Measurements from ENCODE around the gene HDGF. TPM values are rescaled to one million over a fixed set of nuclear protein-coding genes. Genes with fewer than 3 reads are reported as not detected.

Gene HDGF
- total RNA-seq, 1 experiment from 2014 or later = 325 TPM

DNA sequence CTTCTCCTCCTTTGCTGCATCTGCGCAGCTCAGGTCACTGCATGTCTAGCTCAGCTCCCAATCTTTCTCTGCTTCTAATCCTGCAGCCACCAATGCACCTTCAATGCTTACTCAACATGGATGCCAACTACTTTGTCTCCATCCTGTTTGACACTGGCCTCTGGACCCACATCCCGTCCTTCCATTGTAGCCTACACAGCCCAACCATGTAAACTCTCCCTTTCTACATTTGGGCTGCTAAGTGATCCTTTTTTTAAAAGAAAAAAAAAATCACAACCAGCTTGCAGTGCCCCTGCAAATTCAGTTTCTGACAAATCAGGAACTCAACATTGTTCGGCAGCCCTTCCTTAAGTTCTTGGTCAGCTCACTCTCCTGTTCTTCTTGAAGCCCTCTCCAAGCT lies 36.6 kb downstream of the HDGF start:
- H3K4me1 ChIP-seq (ENCODE audit: control insufficient read depth, insufficient read depth, low read length) = peaks cover 31% of the 10 kb centered on the region
- no peaks in the 10 kb centered on the region for H3K9me3 ChIP-seq (ENCODE audit: control insufficient read depth, insufficient read depth, low read depth, low read length)
- H3K27me3 ChIP-seq (ENCODE audit: control insufficient read depth, insufficient read depth, low read length) = no peaks in the 10 kb centered on the region
- ChIA-PET CTCF (interaction anchor here (0.6 to 4.0 kb wide), 2 partner anchors 25 to 1544 kb away, joined by 10 to 29 read pairs; no protein-coding TSS in a partner anchor), POLR2A (interaction anchor here (0.6 to 1.4 kb wide), 3 partner anchors 8 to 40 kb away, joined by 3 to 7 read pairs (median 6); partner anchors contain the start of gene CRABP2)
- BruUV-seq (replicated peaks) = no TSS peak
- H3K36me3 ChIP-seq (ENCODE audit: control insufficient read depth, insufficient read depth, low read length) = no peaks in the 10 kb centered on the region
- in situ Hi-C loops (cut with HindIII; ENCODE audit: low pct_unique_long_range_greater_than_20kb, low sequenced_read_pairs) (no loop called here), intact Hi-C loops (cut with micrococcal nuclease; ENCODE audit: unreplicated experiment) (no loop called here)
- DNase-seq (ENCODE audit: low read depth, low spot score) = no peak
- TF ChIP-seq TCF7L2 (IDR thresholded peaks at IDR 0.05; ENCODE audit: low read depth, low read length) = no peak
- TF ChIP-seq, protein P1, sequence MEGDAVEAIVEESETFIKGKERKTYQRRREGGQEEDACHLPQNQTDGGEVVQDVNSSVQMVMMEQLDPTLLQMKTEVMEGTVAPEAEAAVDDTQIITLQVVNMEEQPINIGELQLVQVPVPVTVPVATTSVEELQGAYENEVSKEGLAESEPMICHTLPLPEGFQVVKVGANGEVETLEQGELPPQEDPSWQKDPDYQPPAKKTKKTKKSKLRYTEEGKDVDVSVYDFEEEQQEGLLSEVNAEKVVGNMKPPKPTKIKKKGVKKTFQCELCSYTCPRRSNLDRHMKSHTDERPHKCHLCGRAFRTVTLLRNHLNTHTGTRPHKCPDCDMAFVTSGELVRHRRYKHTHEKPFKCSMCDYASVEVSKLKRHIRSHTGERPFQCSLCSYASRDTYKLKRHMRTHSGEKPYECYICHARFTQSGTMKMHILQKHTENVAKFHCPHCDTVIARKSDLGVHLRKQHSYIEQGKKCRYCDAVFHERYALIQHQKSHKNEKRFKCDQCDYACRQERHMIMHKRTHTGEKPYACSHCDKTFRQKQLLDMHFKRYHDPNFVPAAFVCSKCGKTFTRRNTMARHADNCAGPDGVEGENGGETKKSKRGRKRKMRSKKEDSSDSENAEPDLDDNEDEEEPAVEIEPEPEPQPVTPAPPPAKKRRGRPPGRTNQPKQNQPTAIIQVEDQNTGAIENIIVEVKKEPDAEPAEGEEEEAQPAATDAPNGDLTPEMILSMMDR (IDR thresholded peaks at IDR 0.05) = no peak
- no peak for TF ChIP-seq POLR2AphosphoS5 (IDR thresholded peaks at IDR 0.05; ENCODE audit: low read depth, low read length)
- TF ChIP-seq, protein P2, sequence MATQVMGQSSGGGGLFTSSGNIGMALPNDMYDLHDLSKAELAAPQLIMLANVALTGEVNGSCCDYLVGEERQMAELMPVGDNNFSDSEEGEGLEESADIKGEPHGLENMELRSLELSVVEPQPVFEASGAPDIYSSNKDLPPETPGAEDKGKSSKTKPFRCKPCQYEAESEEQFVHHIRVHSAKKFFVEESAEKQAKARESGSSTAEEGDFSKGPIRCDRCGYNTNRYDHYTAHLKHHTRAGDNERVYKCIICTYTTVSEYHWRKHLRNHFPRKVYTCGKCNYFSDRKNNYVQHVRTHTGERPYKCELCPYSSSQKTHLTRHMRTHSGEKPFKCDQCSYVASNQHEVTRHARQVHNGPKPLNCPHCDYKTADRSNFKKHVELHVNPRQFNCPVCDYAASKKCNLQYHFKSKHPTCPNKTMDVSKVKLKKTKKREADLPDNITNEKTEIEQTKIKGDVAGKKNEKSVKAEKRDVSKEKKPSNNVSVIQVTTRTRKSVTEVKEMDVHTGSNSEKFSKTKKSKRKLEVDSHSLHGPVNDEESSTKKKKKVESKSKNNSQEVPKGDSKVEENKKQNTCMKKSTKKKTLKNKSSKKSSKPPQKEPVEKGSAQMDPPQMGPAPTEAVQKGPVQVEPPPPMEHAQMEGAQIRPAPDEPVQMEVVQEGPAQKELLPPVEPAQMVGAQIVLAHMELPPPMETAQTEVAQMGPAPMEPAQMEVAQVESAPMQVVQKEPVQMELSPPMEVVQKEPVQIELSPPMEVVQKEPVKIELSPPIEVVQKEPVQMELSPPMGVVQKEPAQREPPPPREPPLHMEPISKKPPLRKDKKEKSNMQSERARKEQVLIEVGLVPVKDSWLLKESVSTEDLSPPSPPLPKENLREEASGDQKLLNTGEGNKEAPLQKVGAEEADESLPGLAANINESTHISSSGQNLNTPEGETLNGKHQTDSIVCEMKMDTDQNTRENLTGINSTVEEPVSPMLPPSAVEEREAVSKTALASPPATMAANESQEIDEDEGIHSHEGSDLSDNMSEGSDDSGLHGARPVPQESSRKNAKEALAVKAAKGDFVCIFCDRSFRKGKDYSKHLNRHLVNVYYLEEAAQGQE (IDR thresholded peaks at IDR 0.05; ENCODE audit: insufficient read depth in 1 of 2, low read depth in 2 of 2, low read length in 1 of 2) = no peak
- no peak for TF ChIP-seq SIN3A (IDR thresholded peaks at IDR 0.05; ENCODE audit: borderline replicate concordance, insufficient read depth, low read depth, low read length)
- no peak overlapping the region for H3K4me3 ChIP-seq (ENCODE audit: low read depth in 2 of 2, low read length in 2 of 2)
- no peak overlapping the region; the same call in 1 of the 2 replicates for H3K27ac ChIP-seq (ENCODE audit: low read length)
- no peak for ATAC-seq

DNA sequence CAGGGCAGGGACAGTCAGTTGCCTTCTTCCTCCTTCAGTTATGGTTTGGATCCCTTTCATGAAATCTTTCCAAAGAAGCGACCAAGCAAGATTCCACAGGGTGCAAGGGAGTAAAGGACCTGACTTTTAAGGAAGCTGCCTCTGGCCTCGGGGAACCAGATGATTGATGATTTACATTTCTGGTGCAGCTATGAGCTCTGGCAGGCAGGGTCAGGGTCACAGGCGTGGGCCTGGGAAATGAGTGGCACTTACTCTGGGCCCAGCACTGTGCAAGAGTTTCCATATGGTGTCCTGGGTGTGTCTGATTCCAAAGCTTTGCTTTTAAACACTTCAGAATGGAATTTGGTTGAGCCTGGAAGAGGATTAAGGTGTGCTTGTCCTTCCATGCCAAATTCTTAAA lies 38.8 kb downstream of the HDGF start:
- DNase-seq (ENCODE audit: low read depth, low spot score) = no peak
- intact Hi-C loops (cut with micrococcal nuclease; ENCODE audit: unreplicated experiment) = no loop called here

More for the DNA sequence above, 38.8 kb downstream of the HDGF start:
- Histone ChIP-seq H3K9me3 (ENCODE audit: control insufficient read depth, insufficient read depth, low read depth, low read length) (no peaks in the 10 kb centered on the region), H3K4me3 (ENCODE audit: low read depth in 2 of 2, low read length in 2 of 2) (no peak overlapping the region), H3K36me3 (ENCODE audit: control insufficient read depth, insufficient read depth, low read length) (no peaks in the 10 kb centered on the region), H3K27me3 (ENCODE audit: control insufficient read depth, insufficient read depth, low read length) (no peaks in the 10 kb centered on the region), H3K4me1 (ENCODE audit: control insufficient read depth, insufficient read depth, low read length) (peaks cover 53% of the 10 kb centered on the region), H3K27ac (ENCODE audit: low read length) (peak overlapping the region; percentile 88)
- BruUV-seq (replicated peaks) = no TSS peak
- ChIA-PET POLR2A (interaction anchor here (1.0 to 1.6 kb wide), 2 partner anchors 9 to 16 kb away, joined by 3 to 5 read pairs; partner anchors contain the start of genes ISG20L2 and METTL25B), CTCF (interaction anchor here (0.6 to 4.0 kb wide), 2 partner anchors 10 to 23 kb away, joined by 3 to 29 read pairs; no protein-coding TSS in a partner anchor)
- TF ChIP-seq, protein P2 (IDR thresholded peaks at IDR 0.05; ENCODE audit: insufficient read depth in 1 of 2, low read depth in 2 of 2, low read length in 1 of 2) = no peak
- TF ChIP-seq POLR2AphosphoS5 (IDR thresholded peaks at IDR 0.05; ENCODE audit: low read depth, low read length) = no peak
- TF ChIP-seq, protein P1 (IDR thresholded peaks at IDR 0.05) = no peak
- no peak for TF ChIP-seq TCF7L2 (IDR thresholded peaks at IDR 0.05; ENCODE audit: low read depth, low read length)
- no peak for TF ChIP-seq SIN3A (IDR thresholded peaks at IDR 0.05; ENCODE audit: borderline replicate concordance, insufficient read depth, low read depth, low read length)
- ATAC-seq = no peak
- in situ Hi-C loops (cut with HindIII; ENCODE audit: low pct_unique_long_range_greater_than_20kb, low sequenced_read_pairs) = no loop called here
